Measurements from ENCODE around the gene CSRNP3.
"Not testable (repeated sequence)": the region's sequence is repeated elsewhere in the genome, so short reads cannot be mapped to it uniquely, and the experiment has no call there.

CSRNP3 gene

DNA sequence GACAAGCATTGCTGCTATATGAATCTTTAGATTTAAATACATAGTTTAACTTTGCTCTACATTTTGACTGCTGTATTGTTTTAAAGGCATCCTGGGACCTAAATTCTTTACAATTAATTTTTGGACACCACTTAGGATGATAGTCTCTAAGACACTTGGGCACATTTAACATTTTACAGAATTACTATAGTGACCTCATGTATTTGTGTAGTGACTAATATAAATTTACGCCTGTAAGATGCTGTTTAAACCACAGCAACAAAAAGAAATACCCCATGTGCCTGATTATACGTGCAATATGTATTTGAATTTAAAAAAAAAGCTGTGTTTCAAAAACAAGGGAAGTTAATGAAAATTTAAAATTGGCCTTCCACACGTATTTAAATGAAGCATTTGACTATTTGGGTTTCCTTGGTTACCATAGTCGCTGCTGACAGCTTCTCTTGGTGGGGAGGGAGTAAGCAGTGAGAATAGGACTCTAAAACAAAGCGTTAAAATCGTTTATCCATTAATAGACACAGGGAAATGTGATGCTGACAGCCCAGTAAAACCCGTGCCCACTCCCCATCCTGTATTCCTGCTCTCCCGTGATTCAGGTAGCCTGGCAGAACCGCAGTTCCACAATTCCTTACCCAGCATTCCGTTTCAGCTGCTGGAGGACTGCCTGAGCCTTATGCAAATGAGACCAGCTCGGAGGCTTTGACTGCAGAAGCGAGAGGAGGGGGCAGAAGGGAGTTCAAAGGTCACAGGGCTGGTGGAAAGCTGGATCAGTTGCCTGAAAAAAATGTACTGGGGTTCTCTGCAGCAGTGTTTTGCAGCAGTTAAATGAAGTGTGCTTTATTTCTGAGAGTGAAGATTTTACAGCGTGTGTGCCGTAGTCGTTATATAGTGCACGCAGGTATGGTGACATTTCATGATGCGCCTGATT lies 104.3 kb downstream of the CSRNP3 start:
- TF ChIP-seq POLR2A (IDR thresholded peaks at IDR 0.05; ENCODE audit: low read depth, low read length), result no peak
- FAIRE-seq, result peak; percentile 86
- DNase-seq (ENCODE audit: insufficient read length, low spot score), result peak; percentile 30

DNA sequence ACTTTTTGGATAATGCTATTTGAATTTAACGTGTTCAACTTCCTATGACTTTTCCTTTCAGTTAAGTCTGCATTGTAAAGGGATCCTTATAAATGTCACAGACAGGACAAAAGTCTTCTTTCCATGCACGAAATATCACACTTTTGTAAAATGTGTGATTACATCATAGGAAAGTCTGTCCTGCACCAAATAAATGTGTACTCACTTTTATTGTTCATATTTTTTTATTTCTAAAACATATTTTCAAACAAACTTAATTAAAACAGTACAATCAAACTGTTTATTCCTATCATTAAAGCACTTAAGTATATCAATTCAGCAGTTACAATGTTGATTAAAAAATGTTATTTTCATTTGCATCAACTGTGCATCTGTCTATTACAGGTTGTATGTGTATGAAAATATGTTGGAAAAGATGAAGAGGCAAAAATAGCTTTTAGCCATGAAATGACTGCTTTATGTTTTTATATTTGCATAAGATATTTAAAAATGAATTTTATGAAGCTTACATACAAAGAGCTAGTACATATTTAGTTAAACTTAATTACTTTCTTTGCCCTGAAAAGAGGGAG lies 105.6 kb downstream of the CSRNP3 start:
- no peak for TF ChIP-seq POLR2A (IDR thresholded peaks at IDR 0.05; ENCODE audit: low read depth, low read length)
- FAIRE-seq (no peak), DNase-seq (ENCODE audit: insufficient read length, low spot score) (no peak)

DNA sequence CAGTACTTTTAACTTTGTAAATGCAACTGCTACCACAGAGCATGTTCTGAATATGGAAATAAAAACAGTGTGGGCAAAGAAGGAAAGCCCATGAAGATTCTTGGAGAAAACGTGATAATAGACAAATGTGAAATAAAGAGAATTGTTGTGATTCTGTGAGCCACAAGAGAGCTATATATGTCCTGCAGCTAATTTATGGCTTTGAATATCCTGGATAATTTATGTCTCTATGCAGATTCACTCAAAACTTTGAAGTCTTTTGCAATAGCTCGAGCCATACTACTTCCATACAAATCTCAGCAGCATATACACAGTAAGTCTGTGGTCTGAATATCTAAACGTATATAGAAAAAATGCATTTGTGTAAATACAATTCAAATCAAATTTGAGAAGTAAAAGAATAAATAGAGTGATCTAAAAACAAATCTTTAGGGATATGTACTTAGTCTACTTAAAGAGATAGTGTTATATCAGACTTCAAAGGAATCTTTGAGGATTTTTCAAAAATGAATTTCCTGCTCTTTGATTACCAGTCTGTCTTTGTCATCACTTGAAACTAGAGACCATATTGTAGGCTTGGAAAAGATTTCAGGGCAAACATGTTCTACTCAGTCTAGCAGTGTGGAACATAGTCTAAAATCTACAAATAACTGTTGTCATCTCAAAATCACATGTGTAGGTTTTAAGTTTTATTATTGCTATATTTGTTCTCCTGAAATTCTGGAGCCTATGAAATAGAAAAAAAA lies 107.1 kb downstream of the CSRNP3 start:
- no peak for TF ChIP-seq POLR2A (IDR thresholded peaks at IDR 0.05; ENCODE audit: low read depth, low read length)
- DNase-seq (ENCODE audit: insufficient read length, low spot score) (no peak), FAIRE-seq (peak; percentile 60)

DNA sequence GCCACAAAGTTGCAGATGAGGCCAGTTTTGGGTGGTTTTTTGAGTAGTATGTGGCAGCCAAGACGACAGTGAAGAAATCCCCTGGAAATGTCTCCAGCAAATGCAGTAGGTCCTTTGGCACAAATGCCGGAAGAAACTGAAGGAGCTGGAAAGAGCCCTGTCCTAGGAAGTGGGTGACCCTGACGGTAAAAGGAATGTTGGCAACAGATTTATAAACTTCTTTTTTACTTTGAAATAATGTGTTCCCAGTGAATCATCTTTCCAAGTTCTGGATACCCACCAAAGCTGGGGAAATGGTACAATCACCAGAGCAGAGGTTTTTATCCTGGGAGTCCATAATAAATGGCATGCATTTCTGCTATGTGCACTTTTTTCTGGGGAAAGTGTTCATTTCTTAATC lies 112.9 kb downstream of the CSRNP3 start:
- TF ChIP-seq POLR2A (IDR thresholded peaks at IDR 0.05; ENCODE audit: low read depth, low read length), result no peak
- DNase-seq (ENCODE audit: insufficient read length, low spot score) (no peak), FAIRE-seq (no peak)

DNA sequence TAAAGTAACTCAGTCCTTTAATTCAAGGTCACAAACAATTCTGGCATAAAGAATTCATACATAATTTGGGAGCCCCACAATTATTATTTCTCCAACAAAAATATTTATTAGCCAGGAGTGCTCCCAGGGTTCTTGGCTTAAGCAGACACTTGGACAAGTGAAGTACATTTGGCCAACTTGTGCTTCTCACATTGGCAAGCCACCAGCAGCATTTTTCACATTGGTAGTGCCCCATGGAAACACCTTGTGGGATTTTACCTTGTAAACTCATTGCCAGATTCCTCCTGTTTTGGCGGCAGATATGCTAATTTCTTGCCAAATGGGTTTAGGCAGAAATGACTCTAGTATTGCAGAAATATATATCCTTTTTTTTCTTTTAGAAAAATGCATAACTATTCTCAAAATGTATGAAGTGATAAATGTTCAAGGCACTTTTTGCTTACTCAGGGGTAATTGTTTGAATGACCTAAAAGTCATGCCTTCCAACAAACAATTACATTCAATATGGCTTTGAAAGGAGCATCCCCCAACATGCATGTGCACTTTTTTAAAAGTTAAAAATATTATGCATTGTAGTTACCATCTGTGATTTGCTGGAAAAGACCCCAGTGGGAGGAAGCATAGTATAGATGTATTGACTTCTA lies 113.5 kb downstream of the CSRNP3 start:
- DNase-seq (ENCODE audit: insufficient read length, low spot score) (no peak), FAIRE-seq (no peak)
- no peak for TF ChIP-seq POLR2A (IDR thresholded peaks at IDR 0.05; ENCODE audit: low read depth, low read length)

DNA sequence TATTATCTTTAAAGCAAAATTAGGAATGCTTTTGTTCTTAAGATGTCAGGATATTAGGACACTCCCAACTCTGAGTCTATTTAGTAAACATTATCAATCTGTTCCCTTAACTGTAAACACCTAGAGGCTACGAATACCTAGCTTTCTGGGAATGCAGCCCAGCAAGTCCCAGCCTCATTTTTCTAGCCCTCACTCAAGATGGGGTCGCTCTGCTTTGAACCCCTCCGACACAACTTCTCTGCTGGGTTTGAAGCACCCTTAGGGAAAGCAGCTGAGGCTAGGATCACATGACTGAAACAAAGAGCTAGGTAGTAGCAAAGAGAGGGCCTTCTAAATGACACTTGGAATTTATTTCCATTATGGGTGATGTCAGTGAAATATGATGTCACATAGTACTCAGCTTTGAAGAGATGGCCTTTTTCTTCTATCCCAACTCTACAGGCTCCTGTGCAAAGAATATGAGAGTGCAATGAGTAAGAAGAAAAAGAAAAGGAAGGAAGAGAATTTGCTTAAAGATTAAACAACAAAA lies 114.7 kb downstream of the CSRNP3 start:
- TF ChIP-seq POLR2A (IDR thresholded peaks at IDR 0.05; ENCODE audit: low read depth, low read length), result no peak
- DNase-seq (ENCODE audit: insufficient read length, low spot score), result no peak
- FAIRE-seq, result no peak

DNA sequence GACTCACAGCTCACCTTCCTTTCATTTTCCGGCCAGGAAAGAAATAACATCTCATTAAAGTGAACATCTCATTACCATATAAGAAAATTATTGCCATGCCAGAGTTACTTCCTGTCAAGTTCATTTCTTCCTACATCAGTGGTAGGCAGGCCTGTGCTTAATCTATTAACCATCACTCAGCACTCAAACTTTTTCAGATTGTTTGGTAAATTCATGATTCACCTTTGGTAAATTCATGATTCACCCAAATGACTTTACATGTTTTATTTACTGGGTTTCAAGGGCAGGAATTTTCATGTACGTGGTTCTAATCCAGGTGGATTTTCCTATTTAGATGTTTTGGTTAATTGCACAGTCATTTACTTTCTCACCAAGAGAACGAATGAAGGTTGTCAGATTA lies 116.5 kb downstream of the CSRNP3 start:
- FAIRE-seq, result no peak

DNA sequence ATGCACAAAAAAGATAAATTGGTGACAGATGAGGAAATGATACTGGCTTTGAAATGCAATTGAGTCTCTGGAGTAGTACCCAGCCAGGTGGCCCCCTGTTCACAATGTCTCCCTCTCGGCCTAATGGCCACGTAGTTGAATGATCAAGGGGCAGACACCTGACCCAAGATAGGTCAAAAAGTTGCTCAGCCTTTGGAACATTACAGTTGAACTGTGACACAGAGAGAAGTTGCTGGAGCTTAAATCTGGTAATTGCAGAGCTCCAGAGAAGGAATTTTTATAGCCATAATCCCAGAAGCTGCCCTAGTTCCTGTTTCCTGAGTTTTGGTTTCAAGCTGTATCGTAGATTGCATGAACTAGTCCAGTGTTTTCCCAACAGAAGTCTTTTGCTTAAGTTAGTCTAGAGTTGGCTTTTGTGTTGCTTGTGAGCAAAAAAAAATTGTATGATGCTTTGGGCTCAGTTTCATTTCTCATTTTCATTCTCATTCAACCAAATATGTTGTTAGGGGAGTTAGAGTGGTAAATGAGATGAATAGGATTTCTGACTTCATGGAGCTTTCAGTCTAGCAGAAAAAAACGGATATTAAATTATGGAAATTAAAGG lies 117.9 kb downstream of the CSRNP3 start:
- TF ChIP-seq POLR2A (IDR thresholded peaks at IDR 0.05; ENCODE audit: low read depth, low read length), result no peak
- no peak for DNase-seq (ENCODE audit: insufficient read length, low spot score)
- no peak for FAIRE-seq

More for the DNA sequence above, 116.5 kb downstream of the CSRNP3 start:
- DNase-seq (ENCODE audit: insufficient read length, low spot score), result no peak
- TF ChIP-seq POLR2A (IDR thresholded peaks at IDR 0.05; ENCODE audit: low read depth, low read length), result no peak

DNA sequence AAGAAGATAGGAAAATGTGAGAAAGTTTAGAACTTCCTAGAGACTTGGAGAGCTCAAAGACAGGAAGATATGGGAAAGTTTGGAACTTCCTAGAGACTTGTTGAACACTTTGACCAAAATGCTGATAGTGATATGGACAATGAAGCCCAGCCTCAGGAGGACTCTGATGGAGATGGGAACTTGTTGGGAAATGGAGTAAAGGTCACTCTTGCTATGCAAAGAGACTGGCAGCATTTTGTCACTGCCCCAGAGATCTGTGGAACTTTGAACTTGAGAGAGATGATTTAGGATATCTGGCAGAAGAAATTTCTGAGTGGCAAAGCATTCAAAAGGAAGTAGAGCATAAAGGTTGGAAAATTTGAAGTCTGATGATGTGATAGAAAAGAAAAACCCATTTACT lies 121.5 kb downstream of the CSRNP3 start:
- DNase-seq (ENCODE audit: insufficient read length, low spot score); FAIRE-seq: not testable (repeated sequence)

DNA sequence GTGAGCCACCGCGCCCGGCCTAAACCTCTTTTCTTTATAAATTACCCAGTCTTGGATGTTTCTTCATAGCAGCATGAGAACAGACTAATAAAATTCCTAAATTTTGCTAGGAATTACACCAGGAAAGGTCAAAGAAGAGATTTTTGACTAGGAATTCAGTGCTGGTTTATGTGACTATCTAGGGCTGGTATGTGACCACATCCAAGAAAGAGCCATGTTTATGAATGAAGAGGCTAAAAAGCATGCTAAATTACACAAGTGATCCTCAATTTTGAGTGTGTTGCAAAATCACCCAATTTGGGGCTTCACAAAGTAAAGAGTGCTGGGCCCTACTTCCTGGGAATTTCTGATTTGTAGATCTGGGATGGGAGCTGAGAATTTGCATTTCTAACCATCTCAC lies 123.6 kb downstream of the CSRNP3 start:
- FAIRE-seq, result no peak
- TF ChIP-seq POLR2A (IDR thresholded peaks at IDR 0.05; ENCODE audit: low read depth, low read length), result no peak
- no peak for DNase-seq (ENCODE audit: insufficient read length, low spot score)

DNA sequence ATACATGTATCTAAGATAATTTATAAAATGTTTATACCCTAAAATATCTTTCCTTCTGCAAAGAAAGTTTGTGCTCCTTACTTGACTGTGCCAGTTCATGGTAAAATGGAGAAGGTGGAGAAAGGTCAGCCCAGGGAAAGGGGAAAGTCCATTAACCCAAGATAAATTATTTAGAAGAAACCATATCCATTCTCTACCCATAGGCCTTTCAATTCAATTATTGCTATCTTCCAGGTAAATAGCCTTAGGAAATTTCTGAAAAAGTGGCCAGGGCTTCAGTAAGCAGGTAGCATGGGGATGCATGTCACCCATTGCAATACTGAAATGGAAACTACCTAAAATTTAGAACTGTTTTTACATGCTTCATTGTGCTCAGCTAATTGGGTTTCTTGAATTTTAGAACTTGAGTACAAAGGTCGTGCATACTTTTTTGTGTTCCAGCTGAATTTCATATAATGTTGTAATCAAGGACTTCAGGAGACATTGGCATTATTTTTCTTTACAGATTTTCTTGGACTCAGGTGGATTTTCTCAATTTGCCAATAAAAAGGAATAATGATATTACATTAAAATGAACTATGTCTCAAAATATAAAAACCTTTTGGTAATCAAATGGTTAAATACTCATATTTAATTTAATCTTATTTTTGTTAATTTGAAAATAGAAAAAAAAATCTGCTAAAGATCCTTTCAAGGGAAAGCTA lies 124.9 kb downstream of the CSRNP3 start:
- DNase-seq (ENCODE audit: insufficient read length, low spot score) (no peak), FAIRE-seq (no peak)
- TF ChIP-seq POLR2A (IDR thresholded peaks at IDR 0.05; ENCODE audit: low read depth, low read length), result no peak

DNA sequence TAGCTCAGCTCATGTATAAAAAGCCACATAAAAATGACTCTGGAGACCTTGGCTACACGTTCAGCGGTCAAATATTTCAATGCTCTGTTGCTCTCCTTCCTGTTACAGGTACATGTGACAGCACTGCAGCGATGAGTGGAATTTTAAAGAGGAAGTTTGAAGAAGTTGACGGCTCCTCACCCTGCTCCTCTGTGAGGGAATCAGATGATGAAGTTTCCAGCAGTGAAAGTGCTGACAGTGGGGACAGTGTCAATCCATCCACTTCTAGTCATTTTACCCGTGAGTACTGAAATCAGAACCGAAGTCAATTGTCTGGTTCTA lies 125.4 kb downstream of the CSRNP3 start:
- DNase-seq (ENCODE audit: insufficient read length, low spot score) (no peak), FAIRE-seq (no peak)
- no peak for TF ChIP-seq POLR2A (IDR thresholded peaks at IDR 0.05; ENCODE audit: low read depth, low read length)

DNA sequence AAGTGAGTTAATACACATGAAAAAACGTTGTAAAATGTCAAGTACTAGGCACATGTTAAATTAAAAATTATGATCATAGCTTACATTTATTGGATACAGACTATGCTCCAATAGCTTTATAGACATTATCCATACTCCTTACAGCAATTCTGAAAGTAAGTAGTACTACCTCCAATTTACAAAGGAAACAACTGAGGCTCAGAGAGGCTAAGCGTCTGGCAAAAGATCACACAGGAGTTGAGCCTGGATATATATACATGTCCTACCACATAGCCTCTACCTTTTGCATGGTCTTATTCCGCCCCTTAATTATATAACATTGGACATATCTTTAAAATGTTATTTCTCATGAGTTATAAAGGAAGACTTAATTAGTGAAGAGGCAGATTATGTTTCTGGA lies 127.3 kb downstream of the CSRNP3 start:
- no peak for TF ChIP-seq POLR2A (IDR thresholded peaks at IDR 0.05; ENCODE audit: low read depth, low read length)
- FAIRE-seq, result no peak
- DNase-seq (ENCODE audit: insufficient read length, low spot score), result no peak

All from H54 (cell line).